ENCODE data around the gene COA8.

DNA sequence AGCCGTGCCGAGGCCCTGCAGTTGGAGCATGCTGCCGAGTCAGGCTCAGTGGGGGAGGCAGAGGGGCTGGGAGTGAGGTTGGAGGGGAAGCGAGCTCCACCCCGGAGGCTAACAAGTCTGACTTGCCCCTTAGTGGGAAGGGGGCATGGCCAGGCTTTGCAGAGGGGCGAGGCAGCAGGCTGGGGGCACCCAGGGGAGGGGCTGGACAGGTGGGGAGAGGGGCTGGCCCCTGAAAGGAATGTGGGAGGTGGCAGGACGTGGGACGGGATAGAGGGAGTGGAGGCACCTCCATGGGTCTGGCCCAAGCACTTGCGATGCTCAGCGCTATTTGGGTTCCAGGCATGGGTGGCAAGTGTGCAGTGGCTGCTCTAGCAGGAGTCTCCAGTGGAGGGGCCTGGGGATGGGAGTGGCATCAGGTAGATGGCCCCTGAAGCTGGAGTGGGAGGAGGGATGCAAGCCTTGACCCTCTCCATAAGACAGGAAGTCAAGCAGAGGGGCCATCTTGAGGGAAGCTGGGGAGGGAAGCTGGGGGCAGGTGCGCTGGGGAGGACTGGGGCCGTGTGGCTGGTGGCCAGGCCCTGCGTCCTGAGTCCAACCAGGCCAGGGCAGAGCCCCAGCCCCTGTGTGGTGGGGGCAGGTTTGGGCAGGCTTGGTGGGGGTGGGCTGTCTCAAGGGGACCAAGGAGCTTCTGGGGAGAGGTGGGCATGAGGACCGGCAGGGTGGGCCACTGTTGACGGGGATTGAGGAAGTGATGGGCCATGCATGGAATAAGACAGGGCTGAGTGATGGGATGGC lies 31.1 kb upstream of the COA8 start:
- TF ChIP-seq EP300 (IDR thresholded peaks at IDR 0.05) (no peak), POLR2A (IDR thresholded peaks at IDR 0.05) (no peak)
- TF ChIP-seq, protein P1, sequence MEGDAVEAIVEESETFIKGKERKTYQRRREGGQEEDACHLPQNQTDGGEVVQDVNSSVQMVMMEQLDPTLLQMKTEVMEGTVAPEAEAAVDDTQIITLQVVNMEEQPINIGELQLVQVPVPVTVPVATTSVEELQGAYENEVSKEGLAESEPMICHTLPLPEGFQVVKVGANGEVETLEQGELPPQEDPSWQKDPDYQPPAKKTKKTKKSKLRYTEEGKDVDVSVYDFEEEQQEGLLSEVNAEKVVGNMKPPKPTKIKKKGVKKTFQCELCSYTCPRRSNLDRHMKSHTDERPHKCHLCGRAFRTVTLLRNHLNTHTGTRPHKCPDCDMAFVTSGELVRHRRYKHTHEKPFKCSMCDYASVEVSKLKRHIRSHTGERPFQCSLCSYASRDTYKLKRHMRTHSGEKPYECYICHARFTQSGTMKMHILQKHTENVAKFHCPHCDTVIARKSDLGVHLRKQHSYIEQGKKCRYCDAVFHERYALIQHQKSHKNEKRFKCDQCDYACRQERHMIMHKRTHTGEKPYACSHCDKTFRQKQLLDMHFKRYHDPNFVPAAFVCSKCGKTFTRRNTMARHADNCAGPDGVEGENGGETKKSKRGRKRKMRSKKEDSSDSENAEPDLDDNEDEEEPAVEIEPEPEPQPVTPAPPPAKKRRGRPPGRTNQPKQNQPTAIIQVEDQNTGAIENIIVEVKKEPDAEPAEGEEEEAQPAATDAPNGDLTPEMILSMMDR (IDR thresholded peaks at IDR 0.05): no peak

All from sigmoid colon (tissue), 4 donors.